Measurements from ENCODE around the gene DKKL1.

GRCh38 chr19:49418511-49418910, 54.8 kb downstream of the DKKL1 start:
- TF ChIP-seq CTCF (conservative IDR thresholded peaks at IDR 0.05; ENCODE audit: low read depth, low read length) (no peak), FOS (IDR thresholded peaks at IDR 0.05; ENCODE audit: low read depth, low read length) (no peak), RAD21 (IDR thresholded peaks at IDR 0.05; ENCODE audit: low read length) (no peak), POLR2A (IDR thresholded peaks at IDR 0.05; ENCODE audit: low read depth, low read length) (no peak), RFX5 (IDR thresholded peaks at IDR 0.05; ENCODE audit: low read depth, low read length) (no peak), BHLHE40 (IDR thresholded peaks at IDR 0.05; ENCODE audit: low read depth, low read length) (no peak), RCOR1 (IDR thresholded peaks at IDR 0.05; ENCODE audit: insufficient replicate concordance, low read length) (no peak), MXI1 (IDR thresholded peaks at IDR 0.05; ENCODE audit: borderline replicate concordance, low read depth, low read length) (no peak), CEBPB (IDR thresholded peaks at IDR 0.05; ENCODE audit: low read depth, low read length) (no peak)
